M059J (cell line): Measurements from ENCODE around the gene DPH3. TPM values are rescaled to one million over a fixed set of nuclear protein-coding genes. Genes with fewer than 3 reads are reported as not detected.

Experiments used
- DNase-seq: peaks from one replicate; pipeline ENCODE4 v3.0.0-alpha.2; 2012; ENCODE audit warnings: low read depth
- total RNA-seq: library from RNA; depleted of rRNA; stranded (reverse); fragments of >200 nt; shearing (Covaris generic); gene quantifications from 2 replicates; pipeline ENCODE4 v1.2.3, GENCODE V29; 2014; rRNA removed

Gene DPH3
- total RNA-seq, 1 experiment from 2014 or later, result 18.5 TPM

GRCh38 chr3:16236030-16236639, 28.6 kb downstream of the DPH3 start:
- no peak for DNase-seq

- no peak for DNase-seq
Observed at GRCh38 chr3:16234281-16234680, 30.5 kb downstream of the DPH3 start.

GRCh38 chr3:16233806-16234205, 30.9 kb downstream of the DPH3 start:
- no peak for DNase-seq

DNA sequence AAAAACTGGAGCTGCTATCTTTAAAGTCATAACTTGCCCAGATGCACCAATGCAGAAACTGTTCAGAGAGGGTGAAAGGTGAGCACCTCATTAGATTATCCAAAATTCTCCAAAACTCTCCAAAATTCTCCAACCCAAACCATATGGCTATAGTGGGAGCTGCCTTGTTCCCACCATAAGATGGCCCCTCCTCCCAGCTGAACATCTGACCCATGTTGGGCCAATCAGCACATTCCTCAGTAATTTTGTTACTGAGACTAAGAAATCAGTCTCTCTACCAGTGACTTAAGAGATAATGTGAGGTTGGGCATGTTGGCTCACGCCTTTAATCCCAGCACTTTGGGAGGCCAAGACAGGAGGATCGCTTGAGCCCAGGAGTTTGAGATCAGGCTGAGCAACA, 32.8 kb downstream of the DPH3 start:
- DNase-seq, result no peak

DNA sequence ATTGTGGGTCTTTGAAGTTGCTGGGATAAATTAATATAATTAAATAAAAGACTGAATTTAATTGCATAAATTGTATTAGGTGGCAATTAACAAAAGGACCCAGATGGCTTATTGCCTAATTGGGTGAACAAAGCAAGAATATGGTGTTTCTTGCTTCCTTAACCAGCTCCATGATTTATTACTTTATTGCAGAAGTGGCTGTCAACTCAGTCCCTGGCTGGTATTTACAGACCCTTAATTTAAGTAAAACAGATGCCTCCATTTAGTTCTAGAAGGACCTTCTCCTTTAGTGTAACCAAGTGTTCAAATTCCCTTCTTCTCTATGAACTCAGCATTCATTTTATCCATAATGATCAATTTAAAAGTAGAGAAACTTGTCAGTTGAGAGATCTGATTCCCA, 35.1 kb downstream of the DPH3 start:
- no peak for DNase-seq

DNA sequence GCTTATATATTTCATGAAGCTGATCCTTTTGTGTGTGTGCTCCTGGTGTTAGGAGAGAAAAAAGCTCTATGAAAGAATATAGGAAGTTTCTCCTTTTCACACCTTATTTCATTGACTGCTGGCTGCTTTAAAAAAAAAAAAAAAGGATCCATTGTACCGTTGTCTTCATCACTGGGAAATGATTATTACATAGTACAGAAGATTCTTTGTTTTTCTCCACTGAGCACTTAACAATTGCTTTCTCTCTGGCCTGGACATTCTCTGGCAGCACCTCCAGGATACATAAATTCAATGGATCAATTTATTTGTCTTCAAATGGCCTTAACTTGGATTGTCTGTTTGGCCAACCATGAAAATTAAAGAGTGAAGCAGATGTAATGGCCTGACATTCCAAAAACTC, 37.2 kb downstream of the DPH3 start:
- DNase-seq, result no peak

DNA sequence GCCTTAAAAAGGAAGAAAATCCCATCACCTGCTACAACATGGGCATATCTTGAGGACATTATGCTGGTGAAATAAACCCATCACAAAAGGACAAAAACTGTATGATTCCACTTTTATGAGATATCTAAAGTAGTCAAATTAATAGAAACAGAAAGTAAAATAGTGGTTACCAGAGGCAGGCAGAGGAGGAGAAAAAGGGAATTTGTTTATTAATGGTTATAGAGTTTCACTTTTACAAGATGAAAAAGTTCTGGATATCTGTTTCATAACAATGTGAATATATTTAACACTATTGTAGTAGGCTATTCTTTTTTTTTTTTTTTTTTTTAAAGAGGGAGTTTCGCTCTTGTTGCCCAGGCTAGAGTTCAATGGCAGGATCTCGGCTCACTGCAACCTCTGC, 40.4 kb downstream of the DPH3 start:
- DNase-seq, result no peak

DNA sequence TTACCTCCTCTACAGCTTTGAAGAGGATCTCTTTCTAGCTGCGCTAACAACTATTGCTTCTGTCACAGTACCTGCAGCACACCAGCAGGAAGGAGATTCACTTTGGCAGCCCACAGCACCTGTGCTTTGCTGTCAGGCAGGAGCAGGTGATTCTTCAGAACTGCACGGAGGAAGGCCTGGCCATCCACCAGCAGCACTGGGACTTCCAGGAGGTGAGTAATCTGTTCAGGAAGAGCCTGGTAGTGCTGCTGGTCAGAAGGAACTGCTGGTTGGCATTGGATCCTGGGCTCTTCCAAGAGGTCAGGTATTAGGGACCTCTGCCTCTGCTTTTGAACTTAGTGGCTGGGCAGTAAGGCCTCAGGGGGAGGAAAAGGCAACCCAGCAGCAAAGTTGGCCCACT, 42.2 kb downstream of the DPH3 start:
- no peak for DNase-seq

- no peak for DNase-seq
Observed at GRCh38 chr3:16221990-16222389, 42.8 kb downstream of the DPH3 start.

GRCh38 chr3:16219777-16220176, 45.0 kb downstream of the DPH3 start:
- DNase-seq, result no peak

GRCh38 chr3:16216373-16216935, 48.3 kb downstream of the DPH3 start:
- no peak for DNase-seq

DNA sequence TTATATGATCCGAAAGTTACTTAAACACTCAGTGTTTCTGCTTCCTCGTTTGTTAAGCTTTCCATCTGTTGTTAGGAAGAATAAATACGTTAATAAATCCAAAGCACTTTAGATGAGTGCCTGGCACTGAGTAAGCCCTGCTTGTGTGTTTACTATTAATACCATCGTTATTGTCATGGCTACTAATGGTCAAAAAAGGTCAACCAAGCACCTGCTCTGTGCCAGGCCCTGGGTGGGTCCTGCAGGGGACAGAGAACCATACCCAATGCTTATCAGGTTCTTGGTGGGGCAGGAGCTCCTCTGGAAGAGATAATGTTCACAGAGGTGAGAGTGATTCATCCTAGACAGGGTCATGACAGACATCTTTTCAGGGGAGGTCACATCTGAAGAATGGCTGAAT, 50.4 kb downstream of the DPH3 start:
- DNase-seq, result no peak

- DNase-seq, result peak; percentile 43
Observed at GRCh38 chr3:16211176-16211904, 53.4 kb downstream of the DPH3 start.

Other genes with a start within 250 kb of the DPH3 start
- gene GALNT15, start 90.3 kb downstream of the DPH3 start, total RNA-seq, result 2.1 and 7.0 TPM in 2 replicates
- gene OXNAD1, start 269 bp upstream of the DPH3 start, total RNA-seq, result 7.7 and 7.9 TPM in 2 replicates
- gene RFTN1, start 248.8 kb upstream of the DPH3 start, total RNA-seq, result 26.4 and 39.3 TPM in 2 replicates